ENCODE results near the gene EPHA3.

Gene EPHA3

DNA sequence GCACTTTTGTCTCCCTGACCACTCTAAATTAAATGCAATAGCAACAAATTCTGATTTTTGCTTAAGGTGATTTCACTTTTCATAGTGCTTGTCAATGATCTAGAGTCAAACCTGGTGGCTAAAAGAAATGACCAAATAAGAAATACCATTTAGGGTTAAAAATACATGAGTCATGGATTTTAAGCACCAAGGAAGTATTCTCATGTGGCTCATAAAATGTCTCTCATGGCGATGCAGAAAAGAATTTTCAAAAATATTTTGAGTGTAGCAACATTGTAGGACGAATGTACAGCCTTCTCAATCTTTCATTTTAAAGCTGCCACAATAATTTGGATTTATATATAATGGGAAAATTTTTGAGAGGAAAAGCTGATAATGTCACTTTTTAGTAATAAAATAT, 193.6 kb downstream of the EPHA3 start:
- TF ChIP-seq ZNF585B (tag by site-specific recombination; IDR thresholded peaks at IDR 0.05) (no peak), SCRT2 (tag by site-specific recombination; IDR thresholded peaks at IDR 0.05) (no peak), OVOL3 (tag by site-specific recombination; IDR thresholded peaks at IDR 0.05) (no peak), ZNF112 (tag by site-specific recombination; IDR thresholded peaks at IDR 0.05) (no peak), RBAK (tag by site-specific recombination; IDR thresholded peaks at IDR 0.05) (no peak), ZNF146 (tag by site-specific recombination; IDR thresholded peaks at IDR 0.05) (no peak), ZNF311 (tag by site-specific recombination; IDR thresholded peaks at IDR 0.05; ENCODE audit: borderline replicate concordance) (no peak), ZNF132 (tag by site-specific recombination; IDR thresholded peaks at IDR 0.05; ENCODE audit: borderline replicate concordance) (no peak), HOXC10 (CRISPR knock-in tag; IDR thresholded peaks at IDR 0.05) (no peak), ZNF121 (tag by site-specific recombination; IDR thresholded peaks at IDR 0.05) (no peak)
- TF ChIP-seq, protein P1, sequence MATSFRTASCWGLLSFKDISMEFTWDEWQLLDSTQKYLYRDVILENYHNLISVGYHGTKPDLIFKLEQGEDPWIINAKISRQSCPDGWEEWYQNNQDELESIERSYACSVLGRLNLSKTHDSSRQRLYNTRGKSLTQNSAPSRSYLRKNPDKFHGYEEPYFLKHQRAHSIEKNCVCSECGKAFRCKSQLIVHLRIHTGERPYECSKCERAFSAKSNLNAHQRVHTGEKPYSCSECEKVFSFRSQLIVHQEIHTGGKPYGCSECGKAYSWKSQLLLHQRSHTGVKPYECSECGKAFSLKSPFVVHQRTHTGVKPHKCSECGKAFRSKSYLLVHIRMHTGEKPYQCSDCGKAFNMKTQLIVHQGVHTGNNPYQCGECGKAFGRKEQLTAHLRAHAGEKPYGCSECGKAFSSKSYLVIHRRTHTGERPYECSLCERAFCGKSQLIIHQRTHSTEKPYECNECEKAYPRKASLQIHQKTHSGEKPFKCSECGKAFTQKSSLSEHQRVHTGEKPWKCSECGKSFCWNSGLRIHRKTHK (tag by site-specific recombination; IDR thresholded peaks at IDR 0.05): no peak
- TF ChIP-seq, protein P2, sequence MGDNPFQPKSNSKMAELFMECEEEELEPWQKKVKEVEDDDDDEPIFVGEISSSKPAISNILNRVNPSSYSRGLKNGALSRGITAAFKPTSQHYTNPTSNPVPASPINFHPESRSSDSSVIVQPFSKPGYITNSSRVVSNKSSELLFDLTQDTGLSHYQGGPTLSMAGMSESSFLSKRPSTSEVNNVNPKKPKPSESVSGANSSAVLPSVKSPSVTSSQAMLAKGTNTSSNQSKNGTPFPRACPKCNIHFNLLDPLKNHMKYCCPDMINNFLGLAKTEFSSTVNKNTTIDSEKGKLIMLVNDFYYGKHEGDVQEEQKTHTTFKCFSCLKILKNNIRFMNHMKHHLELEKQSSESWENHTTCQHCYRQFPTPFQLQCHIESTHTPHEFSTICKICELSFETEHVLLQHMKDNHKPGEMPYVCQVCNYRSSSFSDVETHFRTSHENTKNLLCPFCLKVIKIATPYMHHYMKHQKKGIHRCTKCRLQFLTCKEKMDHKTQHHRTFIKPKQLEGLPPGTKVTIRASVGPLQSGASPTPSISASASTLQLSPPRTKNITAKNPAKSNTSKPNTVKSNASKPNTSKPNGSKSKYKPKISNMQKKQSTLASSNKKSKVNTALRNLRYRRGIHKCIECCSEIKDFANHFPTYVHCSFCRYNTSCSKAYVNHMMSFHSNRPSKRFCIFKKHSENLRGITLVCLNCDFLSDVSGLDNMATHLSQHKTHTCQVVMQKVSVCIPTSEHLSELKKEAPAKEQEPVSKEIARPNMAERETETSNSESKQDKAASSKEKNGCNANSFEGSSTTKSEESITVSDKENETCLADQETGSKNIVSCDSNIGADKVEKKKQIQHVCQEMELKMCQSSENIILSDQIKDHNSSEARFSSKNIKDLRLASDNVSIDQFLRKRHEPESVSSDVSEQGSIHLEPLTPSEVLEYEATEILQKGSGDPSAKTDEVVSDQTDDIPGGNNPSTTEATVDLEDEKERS (tag by site-specific recombination; IDR thresholded peaks at IDR 0.05): no peak
- ChIA-PET POLR2A (no interaction called here), CTCF (no interaction called here)
- Histone ChIP-seq H3K4me1 (ENCODE audit: control insufficient read depth, insufficient read depth, low read length) (peaks cover 7% of the 10 kb centered on the region; the same call in 1 of the 2 replicates), H3K4me3 (ENCODE audit: low read depth, low read length) (no peak overlapping the region), H3K27ac (ENCODE audit: extremely low read depth, low read depth, low read length) (no peak overlapping the region), H3K36me3 (ENCODE audit: control insufficient read depth in 2 of 2, insufficient read depth in 1 of 2, low read length in 2 of 2) (no peaks in the 10 kb centered on the region), H3K9me3 (ENCODE audit: control insufficient read depth, insufficient read depth, low read depth, low read length) (no peaks in the 10 kb centered on the region)

DNA sequence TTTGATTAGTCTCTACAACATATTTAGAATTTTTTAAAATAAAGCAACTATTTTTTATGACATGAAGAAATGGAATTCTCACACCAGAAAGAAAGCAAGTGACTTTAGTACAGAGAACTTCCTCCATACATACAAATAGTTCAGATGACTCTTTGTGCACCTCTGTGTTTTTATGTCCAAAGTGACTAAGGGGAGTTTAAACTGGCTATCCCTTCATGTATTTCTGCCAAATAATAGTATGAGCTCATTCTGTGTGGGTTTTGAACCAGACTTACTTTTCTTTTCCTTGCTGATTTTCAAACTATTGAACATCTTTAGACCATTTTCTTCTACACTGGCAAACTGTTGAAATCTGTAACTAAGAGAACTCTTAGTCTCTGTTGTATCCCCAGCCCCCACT, 196.3 kb downstream of the EPHA3 start:
- no peaks in the 10 kb centered on the region for H3K9me3 ChIP-seq (ENCODE audit: control insufficient read depth, insufficient read depth, low read depth, low read length)
- no peak overlapping the region for H3K4me3 ChIP-seq (ENCODE audit: low read depth, low read length)
- H3K36me3 ChIP-seq (ENCODE audit: control insufficient read depth in 2 of 2, insufficient read depth in 1 of 2, low read length in 2 of 2): no peaks in the 10 kb centered on the region
- no peak overlapping the region for H3K27ac ChIP-seq (ENCODE audit: extremely low read depth, low read depth, low read length)
- ChIA-PET CTCF (no interaction called here), POLR2A (no interaction called here)
- TF ChIP-seq, protein P3, sequence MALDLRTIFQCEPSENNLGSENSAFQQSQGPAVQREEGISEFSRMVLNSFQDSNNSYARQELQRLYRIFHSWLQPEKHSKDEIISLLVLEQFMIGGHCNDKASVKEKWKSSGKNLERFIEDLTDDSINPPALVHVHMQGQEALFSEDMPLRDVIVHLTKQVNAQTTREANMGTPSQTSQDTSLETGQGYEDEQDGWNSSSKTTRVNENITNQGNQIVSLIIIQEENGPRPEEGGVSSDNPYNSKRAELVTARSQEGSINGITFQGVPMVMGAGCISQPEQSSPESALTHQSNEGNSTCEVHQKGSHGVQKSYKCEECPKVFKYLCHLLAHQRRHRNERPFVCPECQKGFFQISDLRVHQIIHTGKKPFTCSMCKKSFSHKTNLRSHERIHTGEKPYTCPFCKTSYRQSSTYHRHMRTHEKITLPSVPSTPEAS (tag by site-specific recombination; IDR thresholded peaks at IDR 0.05): no peak
- no peak for TF ChIP-seq ZNF214 (tag by site-specific recombination; IDR thresholded peaks at IDR 0.05; ENCODE audit: borderline replicate concordance)
- no peak for TF ChIP-seq ZNF473 (tag by site-specific recombination; IDR thresholded peaks at IDR 0.05)
- no peak for TF ChIP-seq ZNF600 (tag by site-specific recombination; IDR thresholded peaks at IDR 0.05)
- no peak for TF ChIP-seq ZNF146 (tag by site-specific recombination; IDR thresholded peaks at IDR 0.05)
- no peak for TF ChIP-seq ZNF596 (tag by site-specific recombination; IDR thresholded peaks at IDR 0.05)
- TF ChIP-seq ZNF514 (tag by site-specific recombination; IDR thresholded peaks at IDR 0.05): no peak
- TF ChIP-seq ZNF394 (tag by site-specific recombination; IDR thresholded peaks at IDR 0.05; ENCODE audit: borderline replicate concordance): no peak
- TF ChIP-seq YY2 (tag by site-specific recombination; IDR thresholded peaks at IDR 0.05): no peak
- TF ChIP-seq ZNF174 (tag by site-specific recombination; IDR thresholded peaks at IDR 0.05): no peak
- TF ChIP-seq ZNF777 (tag by site-specific recombination; IDR thresholded peaks at IDR 0.05; ENCODE audit: borderline replicate concordance): no peak
- no peak for TF ChIP-seq ZFHX2 (tag by site-specific recombination; conservative IDR thresholded peaks at IDR 0.05)
- TF ChIP-seq ZNF623 (tag by site-specific recombination; IDR thresholded peaks at IDR 0.05): no peak
- H3K4me1 ChIP-seq (ENCODE audit: control insufficient read depth, insufficient read depth, low read length): peaks cover 7% of the 10 kb centered on the region; the same call in 1 of the 2 replicates
